ENCODE measurements around the gene CCAR1.
"Not testable (repeated sequence)": the region's sequence is repeated elsewhere in the genome, so short reads cannot be mapped to it uniquely, and the experiment has no call there.

CCAR1 gene

GRCh38 chr10:68752711-68753350 is 31.8 kb downstream of the CCAR1 start:
- Histone ChIP-seq H3K4me3 (no peak overlapping the region), H3K27ac (no peak overlapping the region)

- H3K4me3 ChIP-seq = no peak overlapping the region
- H3K27ac ChIP-seq = no peak overlapping the region
These were observed 35.2 kb downstream of the CCAR1 start for GRCh38 chr10:68756246-68756645.

- Histone ChIP-seq H3K4me3 (no peak overlapping the region), H3K27ac (no peak overlapping the region)
These were observed 35.7 kb downstream of the CCAR1 start for GRCh38 chr10:68756766-68757165.

- no peak overlapping the region for H3K27ac ChIP-seq
- H3K4me3 ChIP-seq = no peak overlapping the region
These were observed 38.3 kb downstream of the CCAR1 start for GRCh38 chr10:68759223-68759863.

GRCh38 chr10:68759967-68760366 is 38.9 kb downstream of the CCAR1 start:
- Histone ChIP-seq H3K27ac (no peak overlapping the region), H3K4me3 (no peak overlapping the region)

- not testable (repeated sequence) for H3K4me3 ChIP-seq, H3K27ac ChIP-seq
These were observed 46.4 kb downstream of the CCAR1 start for GRCh38 chr10:68767407-68767806.

- no peak overlapping the region for H3K4me3 ChIP-seq
These were observed 60.9 kb downstream of the CCAR1 start for GRCh38 chr10:68781613-68782574.

GRCh38 chr10:68784476-68784875 is 63.4 kb downstream of the CCAR1 start:
- Histone ChIP-seq H3K4me3 (no peak overlapping the region), H3K27ac (no peak overlapping the region)

More at GRCh38 chr10:68781613-68782574, 60.9 kb downstream of the CCAR1 start:
- peak overlapping the region in 1 of 21 experiments; percentile 5 for H3K27ac ChIP-seq

- H3K27ac ChIP-seq = peak overlapping the region in 1 of 21 experiments; percentile 39
- H3K4me3 ChIP-seq = no peak overlapping the region
These were observed 66.8 kb downstream of the CCAR1 start for GRCh38 chr10:68787813-68788212.

GRCh38 chr10:68790476-68790875 is 69.4 kb downstream of the CCAR1 start:
- H3K4me3 ChIP-seq = no peak overlapping the region
- H3K27ac ChIP-seq = no peak overlapping the region

- Histone ChIP-seq H3K4me3 (no peak overlapping the region), H3K27ac (no peak overlapping the region)
These were observed 71.1 kb downstream of the CCAR1 start for GRCh38 chr10:68792115-68792514.

- H3K27ac ChIP-seq = peak overlapping the region in 2 of 21 experiments; percentile 0 to 31
- no peak overlapping the region for H3K4me3 ChIP-seq
These were observed 75.0 kb downstream of the CCAR1 start for GRCh38 chr10:68795886-68796532.

- Histone ChIP-seq H3K4me3 (no peak overlapping the region), H3K27ac (peak overlapping the region in 5 of 21 experiments; percentile 0 to 63 (median 23))
These were observed 75.6 kb downstream of the CCAR1 start for GRCh38 chr10:68796605-68797004.

GRCh38 chr10:68800211-68800610 is 79.2 kb downstream of the CCAR1 start:
- no peak overlapping the region for H3K27ac ChIP-seq
- H3K4me3 ChIP-seq = no peak overlapping the region

GRCh38 chr10:68804692-68805091 is 83.7 kb downstream of the CCAR1 start:
- Histone ChIP-seq H3K4me3 (no peak overlapping the region), H3K27ac (no peak overlapping the region)

- not testable (repeated sequence) for H3K27ac ChIP-seq
These were observed 89.8 kb downstream of the CCAR1 start for GRCh38 chr10:68810830-68811229.

GRCh38 chr10:68811314-68812009 is 90.4 kb downstream of the CCAR1 start:
- no peak overlapping the region for H3K27ac ChIP-seq

More at GRCh38 chr10:68810830-68811229, 89.8 kb downstream of the CCAR1 start:
- H3K4me3 ChIP-seq = not testable (repeated sequence)

GRCh38 chr10:68812420-68812819 is 91.4 kb downstream of the CCAR1 start:
- H3K27ac ChIP-seq = no peak overlapping the region
- no peak overlapping the region for H3K4me3 ChIP-seq

More at GRCh38 chr10:68811314-68812009, 90.4 kb downstream of the CCAR1 start:
- no peak overlapping the region for H3K4me3 ChIP-seq

- Histone ChIP-seq H3K27ac (peak overlapping the region in 1 of 21 experiments; percentile 2), H3K4me3 (no peak overlapping the region)
These were observed 92.5 kb downstream of the CCAR1 start for GRCh38 chr10:68813559-68813958.
